Activated naive CD8-positive, alpha-beta T cell treated with anti-CD3 and anti-CD28 coated beads, Interleukin-2, amount 10 ng/mL, durations not matched to agents 7 days and 5 days (primary cell): ENCODE measurements around the gene SPINT2. TPM values are rescaled to one million over a fixed set of nuclear protein-coding genes. Genes with fewer than 3 reads are reported as not detected.
A peak's percentile ranks its signal among the peaks of the same experiment; 100 is the strongest.

Experiments
- ATAC-seq: fragments of 150-1000 bp; cut with Tn5 transposase; one replicate; pipeline ENCODE4 v1.10.0; 2021; ENCODE audit warnings: low read depth, moderate library complexity
- POLR2A ChIA-PET: fragments of 350-600 bp; sonication (Branson Sonifier 250); formaldehyde crosslinking; loops from one replicate; lab custom pipeline; 2021; ENCODE audit warnings: antibody characterized with exemption; lab: Charles Lee
- DNase-seq: peaks from one replicate; pipeline ENCODE4 v3.0.0; 2021
- H3K27ac Mint-ChIP-seq: one replicate; pipeline ENCODE4 v1.8.0; 2022; ENCODE audit warnings: mild to moderate bottlenecking, mixed read lengths
- H3K27me3 Mint-ChIP-seq: one replicate; pipeline ENCODE4 v1.8.0; 2022; ENCODE audit warnings: mild to moderate bottlenecking, moderate library complexity, mixed read lengths
- H3K36me3 Mint-ChIP-seq: one replicate; pipeline ENCODE4 v1.8.0; 2021; ENCODE audit warnings: mild to moderate bottlenecking, mixed read lengths
- H3K4me1 Mint-ChIP-seq: one replicate; pipeline ENCODE4 v1.8.0; 2021; ENCODE audit warnings: mixed read lengths
- H3K4me3 Mint-ChIP-seq: one replicate; pipeline ENCODE4 v1.8.0; 2022; ENCODE audit warnings: mild to moderate bottlenecking, moderate library complexity, mixed read lengths
- H3K9me3 Mint-ChIP-seq: one replicate; pipeline ENCODE4 v1.8.0; 2021; ENCODE audit warnings: mixed read lengths
- total RNA-seq, 2 experiments: library from RNA; stranded (reverse); gene quantifications; one replicate each; pipeline ENCODE4 v1.2.3, GENCODE V29; 2021

The SPINT2 gene
- total RNA-seq, 2 experiments from 2014 or later, result 50.3 to 60.9 TPM

DNA sequence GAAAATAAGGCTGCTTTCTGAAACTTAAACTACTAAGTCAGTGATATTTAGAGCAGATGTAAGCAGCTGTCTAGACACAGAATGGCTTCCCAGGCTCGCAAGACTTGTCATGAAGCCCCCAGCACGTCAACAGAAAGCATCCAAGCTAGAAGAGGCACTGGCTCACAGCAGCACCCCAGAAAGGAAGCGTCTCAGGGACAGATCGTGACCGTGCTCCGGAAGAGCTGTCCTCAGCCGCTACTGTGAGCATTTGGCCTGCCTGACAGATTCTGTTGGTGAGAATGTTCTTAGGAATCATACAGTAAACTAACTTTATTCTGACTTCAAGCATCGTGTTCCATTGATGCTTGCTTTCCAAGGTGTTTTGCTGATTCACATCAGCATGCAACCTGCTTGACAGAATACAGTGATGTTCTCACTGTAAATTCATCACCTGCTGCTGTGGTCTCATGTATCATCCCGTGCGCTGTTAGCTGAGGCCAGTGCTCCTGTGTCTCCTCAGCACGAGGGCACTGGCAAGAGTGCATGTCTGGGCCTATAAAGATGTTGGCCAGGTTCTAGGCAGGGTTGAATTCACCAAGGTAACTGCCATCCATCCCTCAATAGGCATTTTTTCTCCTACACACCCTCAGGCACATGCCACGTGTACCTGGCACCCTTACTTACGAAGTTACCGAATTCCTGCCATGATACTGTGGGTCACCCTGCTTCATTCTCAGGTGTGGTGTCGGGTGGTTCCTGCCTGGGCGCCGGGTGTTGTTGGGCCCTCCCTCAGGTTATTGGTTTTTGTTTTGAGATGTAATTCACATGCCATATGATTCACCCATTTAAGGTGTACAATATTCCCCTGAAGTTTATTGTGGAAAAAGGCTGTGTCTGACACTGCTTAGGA lies 15.9 kb downstream of the SPINT2 start:
- H3K4me3 Mint-ChIP-seq, result no peak overlapping the region
- H3K27ac Mint-ChIP-seq, result no peak overlapping the region
- H3K9me3 Mint-ChIP-seq, result no peaks in the 10 kb centered on the region
- POLR2A ChIA-PET, result no interaction called here
- ATAC-seq, result no peak
- H3K4me1 Mint-ChIP-seq, result peaks cover 11% of the 10 kb centered on the region
- H3K27me3 Mint-ChIP-seq, result no peaks in the 10 kb centered on the region
- DNase-seq, result no peak
- H3K36me3 Mint-ChIP-seq, result peaks cover 3% of the 10 kb centered on the region

DNA sequence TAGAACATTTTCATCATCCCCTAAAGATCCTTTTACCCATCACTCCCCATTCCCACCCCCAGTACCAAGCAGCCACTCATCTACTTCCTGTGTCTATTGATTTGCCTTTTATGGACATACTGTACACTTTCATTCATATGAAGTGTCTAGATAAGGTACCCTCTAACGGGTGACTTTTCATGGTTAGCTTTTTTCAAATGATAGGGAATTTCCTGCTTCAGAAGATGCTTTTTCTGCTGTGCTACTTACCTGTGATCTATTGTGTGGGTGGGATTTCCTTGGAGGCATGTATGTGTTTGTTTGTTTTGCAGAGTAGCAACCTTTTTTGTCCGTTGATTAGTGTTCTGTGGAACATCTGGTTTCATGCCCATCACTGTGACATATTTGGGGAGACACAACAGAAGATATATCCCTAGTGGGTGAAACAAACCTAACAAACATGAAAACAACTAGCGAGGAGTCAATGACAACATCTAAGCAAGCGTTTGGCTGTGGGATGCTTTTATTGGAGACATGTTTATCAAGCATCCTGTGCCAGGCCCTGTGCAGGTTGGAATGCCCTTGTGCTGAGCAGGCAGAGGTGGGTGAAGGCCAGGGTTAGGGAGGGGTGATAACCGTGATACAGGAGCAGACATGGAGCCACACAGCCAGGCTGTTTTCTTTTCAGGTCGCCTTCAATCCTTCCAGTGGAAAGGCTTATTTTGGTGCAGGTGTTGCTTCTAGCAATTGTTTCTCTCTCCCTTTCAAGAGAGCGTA lies 17.6 kb downstream of the SPINT2 start:
- Mint-ChIP-seq H3K4me3 (no peak overlapping the region), H3K27me3 (no peaks in the 10 kb centered on the region), H3K9me3 (no peaks in the 10 kb centered on the region), H3K36me3 (peaks cover 3% of the 10 kb centered on the region), H3K27ac (peak overlapping the region; percentile 27), H3K4me1 (peaks cover 11% of the 10 kb centered on the region)
- DNase-seq (no peak), ATAC-seq (peak; percentile 65)
- POLR2A ChIA-PET, result no interaction called here

DNA sequence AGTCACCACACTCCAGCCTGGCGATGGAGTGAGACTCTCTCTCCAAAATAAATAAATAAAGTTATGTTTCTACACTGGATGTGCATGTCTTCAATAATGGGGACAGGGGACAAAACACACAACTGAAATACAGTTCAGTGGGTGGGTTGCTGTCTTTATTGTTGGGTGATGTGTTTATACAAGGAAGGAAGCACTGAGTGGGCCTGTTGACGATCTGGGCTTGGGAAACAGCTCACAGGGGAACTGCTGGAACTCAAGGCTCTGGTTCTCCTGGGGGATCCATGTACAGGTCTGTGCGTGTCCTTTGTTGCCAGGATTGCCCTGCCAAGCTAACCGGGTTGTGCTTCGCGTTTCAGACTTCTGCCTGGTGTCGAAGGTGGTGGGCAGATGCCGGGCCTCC lies 18.9 kb downstream of the SPINT2 start:
- Mint-ChIP-seq H3K27me3 (no peaks in the 10 kb centered on the region), H3K36me3 (peaks cover 3% of the 10 kb centered on the region), H3K9me3 (no peaks in the 10 kb centered on the region), H3K27ac (no peak overlapping the region), H3K4me1 (peaks cover 11% of the 10 kb centered on the region), H3K4me3 (no peak overlapping the region)
- DNase-seq (no peak), ATAC-seq (no peak)
- POLR2A ChIA-PET, result no interaction called here

DNA sequence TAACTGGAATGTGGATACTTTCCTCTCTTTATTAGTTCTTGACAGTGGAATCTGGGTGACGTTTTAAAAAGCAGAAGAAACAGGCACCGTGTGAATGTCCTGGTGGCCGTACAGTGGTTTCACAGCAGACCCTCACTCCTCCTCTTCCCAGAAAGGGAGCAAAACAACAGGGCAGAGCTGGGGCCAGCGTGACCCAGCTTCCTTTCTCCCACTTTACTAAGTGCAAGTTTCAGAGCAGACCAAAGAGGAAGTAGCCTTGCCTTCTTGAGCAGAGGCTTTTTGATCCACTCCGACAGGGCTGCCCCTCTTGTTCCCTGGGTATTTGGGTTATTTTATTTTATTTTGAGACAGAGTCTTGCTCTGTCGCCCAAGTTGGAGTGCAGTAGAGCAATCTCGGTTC lies 20.0 kb downstream of the SPINT2 start:
- Mint-ChIP-seq H3K4me1 (peaks cover 11% of the 10 kb centered on the region), H3K27me3 (no peaks in the 10 kb centered on the region), H3K27ac (peak overlapping the region; percentile 60), H3K4me3 (no peak overlapping the region), H3K36me3 (peaks cover 3% of the 10 kb centered on the region), H3K9me3 (no peaks in the 10 kb centered on the region)
- DNase-seq (no peak), ATAC-seq (no peak)
- POLR2A ChIA-PET, result no interaction called here

DNA sequence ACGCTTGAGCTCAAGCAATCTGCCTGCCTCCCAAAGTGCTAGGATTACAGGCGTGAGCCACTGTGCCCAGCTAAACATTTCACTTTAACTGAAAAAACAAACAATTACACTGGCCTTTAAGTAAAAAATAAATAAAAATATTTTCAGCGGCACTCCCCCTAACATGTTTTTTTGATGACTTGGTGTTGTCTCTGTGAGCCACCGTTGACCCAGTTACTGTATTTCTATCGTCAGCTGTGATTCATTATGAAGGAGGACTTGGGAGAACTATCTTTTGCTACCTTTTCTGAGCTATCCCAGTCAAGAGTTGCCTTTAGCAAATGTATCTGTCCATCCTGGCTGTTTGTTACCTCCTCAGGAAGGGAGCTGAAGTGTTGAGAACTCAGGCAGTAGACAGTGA lies 21.2 kb downstream of the SPINT2 start:
- H3K27ac Mint-ChIP-seq, result no peak overlapping the region
- no peak for ATAC-seq
- H3K27me3 Mint-ChIP-seq, result no peaks in the 10 kb centered on the region
- DNase-seq, result no peak
- POLR2A ChIA-PET, result no interaction called here
- peaks cover 3% of the 10 kb centered on the region for H3K36me3 Mint-ChIP-seq
- peaks cover 11% of the 10 kb centered on the region for H3K4me1 Mint-ChIP-seq
- H3K9me3 Mint-ChIP-seq, result no peaks in the 10 kb centered on the region
- no peak overlapping the region for H3K4me3 Mint-ChIP-seq

DNA sequence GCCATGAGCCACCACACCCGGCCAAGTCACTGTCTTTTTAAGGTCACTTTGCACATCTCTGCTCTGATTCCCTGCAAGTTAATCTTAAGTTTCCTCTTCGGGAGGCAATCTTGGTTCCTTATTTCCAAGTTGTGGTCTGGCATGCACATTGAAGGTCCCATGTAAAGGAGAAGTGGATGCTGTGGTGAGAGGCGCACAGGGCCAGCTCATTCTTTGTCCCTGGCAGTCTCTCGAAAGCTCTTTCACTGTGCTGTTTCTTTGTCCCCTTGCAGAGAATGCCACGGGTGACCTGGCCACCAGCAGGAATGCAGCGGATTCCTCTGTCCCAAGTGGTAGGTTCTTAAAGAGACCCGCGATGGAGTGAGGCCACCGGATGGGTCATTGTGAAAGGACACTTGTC lies 23.2 kb downstream of the SPINT2 start:
- Mint-ChIP-seq H3K36me3 (peaks cover 3% of the 10 kb centered on the region), H3K27ac (no peak overlapping the region)
- POLR2A ChIA-PET, result no interaction called here

DNA sequence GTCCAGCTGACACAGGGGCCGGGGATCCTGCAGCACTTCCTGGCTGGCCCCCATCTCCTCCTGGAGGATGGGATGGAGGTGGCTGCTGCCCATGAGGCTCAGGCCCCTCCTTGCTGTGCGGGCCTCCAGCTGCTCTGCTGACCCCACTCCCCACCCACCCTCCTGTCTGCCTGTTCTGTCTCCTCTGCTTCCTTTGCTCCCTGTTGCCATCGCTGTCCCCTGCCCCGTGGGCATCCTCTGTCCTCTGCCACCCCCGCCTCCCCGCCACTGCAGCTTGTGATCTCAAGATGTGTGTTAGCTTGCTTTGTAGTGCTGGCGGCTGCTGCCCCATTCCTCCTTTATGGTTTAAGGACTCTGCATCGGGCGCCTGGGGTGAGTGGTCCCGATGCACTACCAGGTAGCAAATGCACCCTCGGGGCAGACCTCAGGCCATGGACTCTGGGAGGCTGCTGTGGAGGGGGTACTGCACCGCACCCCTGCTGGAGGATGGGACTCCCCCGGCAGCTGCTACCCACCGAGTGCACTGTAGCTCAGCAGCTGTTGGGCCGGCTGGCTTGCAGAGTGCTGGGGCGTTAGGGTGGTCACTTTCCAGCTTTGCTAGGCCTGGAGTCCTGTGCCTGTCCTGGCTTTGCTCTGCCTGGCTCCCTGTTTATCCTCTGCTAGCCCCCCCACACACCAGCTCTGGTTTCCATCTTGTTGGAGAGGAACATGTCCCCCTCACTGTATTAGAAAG lies 23.9 kb downstream of the SPINT2 start:
- Mint-ChIP-seq H3K36me3 (peaks cover 3% of the 10 kb centered on the region), H3K9me3 (no peaks in the 10 kb centered on the region), H3K27me3 (no peaks in the 10 kb centered on the region), H3K4me3 (no peak overlapping the region), H3K4me1 (peaks cover 4% of the 10 kb centered on the region), H3K27ac (no peak overlapping the region)
- DNase-seq, result no peak
- POLR2A ChIA-PET, result no interaction called here
- ATAC-seq, result no peak

More for the DNA sequence above, 23.2 kb downstream of the SPINT2 start:
- Mint-ChIP-seq H3K4me3 (no peak overlapping the region), H3K27me3 (no peaks in the 10 kb centered on the region), H3K9me3 (no peaks in the 10 kb centered on the region), H3K4me1 (peaks cover 4% of the 10 kb centered on the region)
- no peak for ATAC-seq
- DNase-seq, result no peak

DNA sequence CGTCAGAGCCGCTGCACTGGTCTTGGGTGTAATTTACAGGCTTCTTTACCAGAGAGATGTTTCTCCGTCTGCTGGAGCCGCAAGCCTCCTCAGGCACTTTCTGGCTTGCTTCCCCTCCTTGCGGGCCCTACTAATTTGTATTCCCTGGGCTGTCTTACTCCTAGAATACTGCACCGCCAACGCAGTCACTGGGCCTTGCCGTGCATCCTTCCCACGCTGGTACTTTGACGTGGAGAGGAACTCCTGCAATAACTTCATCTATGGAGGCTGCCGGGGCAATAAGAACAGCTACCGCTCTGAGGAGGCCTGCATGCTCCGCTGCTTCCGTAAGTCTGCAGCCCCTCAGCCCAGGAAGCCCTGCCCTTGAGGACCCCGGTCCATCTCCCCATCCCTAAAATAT lies 25.6 kb downstream of the SPINT2 start:
- Mint-ChIP-seq H3K4me3 (no peak overlapping the region), H3K36me3 (no peaks in the 10 kb centered on the region), H3K27ac (no peak overlapping the region), H3K9me3 (no peaks in the 10 kb centered on the region), H3K27me3 (no peaks in the 10 kb centered on the region), H3K4me1 (no peaks in the 10 kb centered on the region)
- DNase-seq (no peak), ATAC-seq (no peak)
- POLR2A ChIA-PET, result no interaction called here

DNA sequence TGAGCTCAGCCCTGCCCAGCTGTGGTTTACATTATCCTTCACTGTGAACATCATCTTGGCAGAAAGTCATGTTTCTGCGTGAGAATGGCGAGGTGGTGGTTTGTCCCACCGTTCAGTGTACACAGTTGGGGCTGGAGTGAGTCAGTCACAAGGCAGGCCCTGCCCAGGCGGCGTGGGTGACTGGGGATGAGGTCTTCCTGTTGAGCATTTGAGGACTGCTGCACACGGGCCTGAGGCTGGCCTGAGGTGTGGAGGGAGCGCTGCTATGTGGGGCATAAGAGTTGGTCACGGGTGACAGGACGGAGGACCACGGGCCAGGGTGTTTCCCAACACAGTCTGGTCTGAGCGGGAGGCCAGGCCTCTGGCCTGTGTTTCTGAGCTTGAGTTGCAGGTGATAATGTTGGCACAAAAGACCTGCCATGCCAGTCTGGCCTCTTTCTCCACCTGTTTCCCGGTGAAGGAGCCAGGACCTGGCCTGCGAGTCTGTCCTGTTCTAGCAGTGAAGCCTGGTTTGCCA lies 26.3 kb downstream of the SPINT2 start:
- no peak overlapping the region for H3K4me3 Mint-ChIP-seq
- H3K27ac Mint-ChIP-seq, result no peak overlapping the region
- ATAC-seq (no peak), DNase-seq (no peak)
- no peaks in the 10 kb centered on the region for H3K9me3 Mint-ChIP-seq
- no peaks in the 10 kb centered on the region for H3K36me3 Mint-ChIP-seq
- POLR2A ChIA-PET, result no interaction called here
- no peaks in the 10 kb centered on the region for H3K4me1 Mint-ChIP-seq
- H3K27me3 Mint-ChIP-seq, result no peaks in the 10 kb centered on the region

DNA sequence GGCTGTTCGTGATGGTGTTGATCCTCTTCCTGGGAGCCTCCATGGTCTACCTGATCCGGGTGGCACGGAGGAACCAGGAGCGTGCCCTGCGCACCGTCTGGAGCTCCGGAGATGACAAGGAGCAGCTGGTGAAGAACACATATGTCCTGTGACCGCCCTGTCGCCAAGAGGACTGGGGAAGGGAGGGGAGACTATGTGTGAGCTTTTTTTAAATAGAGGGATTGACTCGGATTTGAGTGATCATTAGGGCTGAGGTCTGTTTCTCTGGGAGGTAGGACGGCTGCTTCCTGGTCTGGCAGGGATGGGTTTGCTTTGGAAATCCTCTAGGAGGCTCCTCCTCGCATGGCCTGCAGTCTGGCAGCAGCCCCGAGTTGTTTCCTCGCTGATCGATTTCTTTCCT lies 27.5 kb downstream of the SPINT2 start:
- POLR2A ChIA-PET, result no interaction called here
- Mint-ChIP-seq H3K4me3 (no peak overlapping the region), H3K4me1 (no peaks in the 10 kb centered on the region), H3K36me3 (no peaks in the 10 kb centered on the region), H3K27me3 (no peaks in the 10 kb centered on the region), H3K27ac (no peak overlapping the region), H3K9me3 (no peaks in the 10 kb centered on the region)
- no peak for ATAC-seq
- DNase-seq, result no peak

DNA sequence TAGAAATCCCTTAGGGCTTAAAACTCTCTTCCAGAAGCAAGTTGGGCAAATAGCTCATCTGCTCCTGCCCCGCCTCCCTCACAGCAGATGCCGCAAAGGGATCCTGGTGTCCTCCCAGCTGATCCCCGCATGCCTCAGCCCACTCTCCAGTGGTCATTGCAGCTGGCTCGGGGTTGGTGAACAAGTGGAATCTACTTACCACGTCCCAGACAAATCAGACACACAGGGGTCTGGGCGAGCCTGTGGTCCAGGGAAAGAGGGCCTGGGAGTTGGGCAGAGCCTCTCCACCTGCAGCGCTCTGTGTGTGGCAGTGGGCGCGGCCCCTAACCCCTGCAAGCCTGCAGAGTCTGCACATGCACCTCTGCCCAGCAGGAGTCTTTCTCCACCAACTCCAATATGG lies 28.9 kb downstream of the SPINT2 start:
- POLR2A ChIA-PET, result no interaction called here
- no peak overlapping the region for H3K27ac Mint-ChIP-seq

DNA sequence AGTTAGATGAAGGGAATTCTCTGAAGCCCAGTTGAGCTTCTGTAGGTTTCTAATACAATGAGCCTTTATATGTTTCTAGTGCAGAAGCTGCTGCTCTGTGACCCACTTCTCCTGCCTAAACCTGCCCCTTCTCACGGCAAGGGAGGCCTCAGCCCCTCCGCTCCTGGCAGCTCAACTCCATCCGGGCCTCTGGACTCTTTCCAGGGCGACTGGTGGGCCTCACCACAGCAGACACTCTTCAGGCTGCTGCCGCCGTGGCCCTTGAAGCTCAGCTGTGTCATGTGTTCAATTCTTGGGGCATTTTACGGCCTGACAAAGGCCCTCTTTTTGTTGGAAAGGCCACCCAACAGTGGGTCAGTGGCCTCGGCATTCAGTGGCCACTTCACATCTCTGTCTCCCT lies 29.7 kb downstream of the SPINT2 start:
- H3K4me3 Mint-ChIP-seq, result no peak overlapping the region
- no peak for DNase-seq
- no peaks in the 10 kb centered on the region for H3K27me3 Mint-ChIP-seq
- no peaks in the 10 kb centered on the region for H3K36me3 Mint-ChIP-seq
- no peak overlapping the region for H3K27ac Mint-ChIP-seq
- POLR2A ChIA-PET, result interaction anchor here (0.5 kb wide), 1 partner anchor 664 kb away, joined by 5 read pairs; no protein-coding TSS in a partner anchor
- H3K4me1 Mint-ChIP-seq, result no peaks in the 10 kb centered on the region
- no peak for ATAC-seq
- no peaks in the 10 kb centered on the region for H3K9me3 Mint-ChIP-seq

More for the DNA sequence above, 28.9 kb downstream of the SPINT2 start:
- ATAC-seq, result no peak
- DNase-seq, result no peak
- Mint-ChIP-seq H3K4me1 (no peaks in the 10 kb centered on the region), H3K4me3 (no peak overlapping the region), H3K9me3 (no peaks in the 10 kb centered on the region), H3K27me3 (no peaks in the 10 kb centered on the region), H3K36me3 (no peaks in the 10 kb centered on the region)
